PFSK-1 (cell line): Measurements from ENCODE around the gene MBD6.

ENCODE experiments used
- POLR2AphosphoS5 ChIP-seq: IDR thresholded peaks from 2 replicates; pipeline ENCODE4 v1.6.1; 2012; ENCODE audit warnings: low read depth, mild to moderate bottlenecking, control low read depth, low read length, moderate library complexity
- SIN3A ChIP-seq: IDR thresholded peaks from 2 replicates; pipeline ENCODE4 v1.6.1; 2012; ENCODE audit warnings: mild to moderate bottlenecking, low read length, moderate library complexity, borderline replicate concordance; ENCODE audit not compliant: insufficient read depth

DNA sequence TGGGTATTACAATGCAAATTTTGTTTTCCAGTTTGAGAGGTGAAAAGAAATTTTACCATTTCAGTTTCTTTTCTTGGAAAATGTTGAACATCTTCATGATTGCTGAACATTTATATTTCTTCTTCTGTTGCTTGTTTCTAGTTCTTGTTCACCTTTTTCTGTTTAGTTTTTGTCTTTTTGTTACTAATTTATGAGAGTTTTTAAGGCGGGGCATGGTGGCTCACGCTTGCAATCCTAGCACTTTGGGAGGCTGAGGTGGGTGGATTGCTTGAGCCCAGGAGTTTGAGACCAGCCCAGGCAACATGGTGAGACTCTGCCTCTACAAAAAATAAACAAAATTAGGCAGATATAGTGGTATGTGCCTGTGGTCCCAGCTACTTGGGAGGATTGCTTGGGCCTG is 37.9 kb downstream of the MBD6 start:
- TF ChIP-seq SIN3A (no peak), POLR2AphosphoS5 (no peak)
